ENCODE measurements around the gene PIM2.

Gene PIM2

GRCh38 chrX:48935301-48935670 lies 16.5 kb upstream of the PIM2 start:
- TF ChIP-seq CTCF (IDR thresholded peaks at IDR 0.05; ENCODE audit: extremely low read depth, insufficient read depth, missing control alignments): no peak
- DNase-seq (ENCODE audit: low spot score): no peak
- in situ Hi-C loops (cut with MboI; ENCODE audit: low pct_unique_long_range_greater_than_20kb, low sequenced_read_pairs, unreplicated experiment): no loop called here

GRCh38 chrX:48934581-48935300 lies 15.9 kb upstream of the PIM2 start:
- DNase-seq (ENCODE audit: low spot score): no peak
- TF ChIP-seq CTCF (IDR thresholded peaks at IDR 0.05; ENCODE audit: extremely low read depth, insufficient read depth, missing control alignments): no peak
- in situ Hi-C loops (cut with MboI; ENCODE audit: low pct_unique_long_range_greater_than_20kb, low sequenced_read_pairs, unreplicated experiment): no loop called here

GRCh38 chrX:48933757-48934156 lies 14.9 kb upstream of the PIM2 start:
- no peak for DNase-seq (ENCODE audit: low spot score)
- no peak for TF ChIP-seq CTCF (IDR thresholded peaks at IDR 0.05; ENCODE audit: extremely low read depth, insufficient read depth, missing control alignments)
- in situ Hi-C loops (cut with MboI; ENCODE audit: low pct_unique_long_range_greater_than_20kb, low sequenced_read_pairs, unreplicated experiment): no loop called here

- TF ChIP-seq CTCF (IDR thresholded peaks at IDR 0.05; ENCODE audit: extremely low read depth, insufficient read depth, missing control alignments): no peak
- no peak for DNase-seq (ENCODE audit: low spot score)
- in situ Hi-C loops (cut with MboI; ENCODE audit: low pct_unique_long_range_greater_than_20kb, low sequenced_read_pairs, unreplicated experiment): no loop called here
Measured at GRCh38 chrX:48927736-48928382, 9.0 kb upstream of the PIM2 start.

GRCh38 chrX:48927123-48927522 lies 8.3 kb upstream of the PIM2 start:
- no peak for TF ChIP-seq CTCF (IDR thresholded peaks at IDR 0.05; ENCODE audit: extremely low read depth, insufficient read depth, missing control alignments)
- no peak for DNase-seq (ENCODE audit: low spot score)
- in situ Hi-C loops (cut with MboI; ENCODE audit: low pct_unique_long_range_greater_than_20kb, low sequenced_read_pairs, unreplicated experiment): no loop called here

GRCh38 chrX:48924270-48924669 lies 5.4 kb upstream of the PIM2 start:
- no peak for TF ChIP-seq CTCF (IDR thresholded peaks at IDR 0.05; ENCODE audit: extremely low read depth, insufficient read depth, missing control alignments)
- in situ Hi-C loops (cut with MboI; ENCODE audit: low pct_unique_long_range_greater_than_20kb, low sequenced_read_pairs, unreplicated experiment): no loop called here
- DNase-seq (ENCODE audit: low spot score): no peak

All from GM13977 (cell line).